ENCODE data around the gene CAMK1D. TPM values are rescaled to one million over a fixed set of nuclear protein-coding genes. Genes with fewer than 3 reads are reported as not detected.
"Not testable (repeated sequence)": the region's sequence is repeated elsewhere in the genome, so short reads cannot be mapped to it uniquely, and the experiment has no call there.

CAMK1D gene
- total and polyA plus RNA-seq, 10 of the 15 experiments (the other 5 are each of a cell fraction or from before 2014, with no cell fraction given), result 2.1 to 35.5 (median 14.7) TPM

GRCh38 chr10:12741360-12741804 is 392.0 kb downstream of the CAMK1D start (continued):
- no peak for TF ChIP-seq REST (IDR thresholded peaks at IDR 0.05; ENCODE audit: low read depth, low read length)
- TF ChIP-seq CHD1 (IDR thresholded peaks at IDR 0.05; ENCODE audit: low read depth, low read length), result no peak
- TF ChIP-seq CBX5 (IDR thresholded peaks at IDR 0.05; ENCODE audit: low read depth), result no peak
- TF ChIP-seq JUND (IDR thresholded peaks at IDR 0.05; ENCODE audit: low read depth, low read length), result no peak
- no peak for TF ChIP-seq CBFB (IDR thresholded peaks at IDR 0.05; ENCODE audit: low read depth)
- TF ChIP-seq ATF7 (IDR thresholded peaks at IDR 0.05; ENCODE audit: low read depth), result no peak
- no peak for TF ChIP-seq ZNF217 (IDR thresholded peaks at IDR 0.05)

GRCh38 chr10:12742771-12743170 is 393.4 kb downstream of the CAMK1D start:
- Histone ChIP-seq H3K4me1 (ENCODE audit: control insufficient read depth, insufficient read depth, low read length) (no peaks in the 10 kb centered on the region), H3K4me2 (ENCODE audit: control insufficient read depth, insufficient read depth) (no peak overlapping the region), H4K20me1 (ENCODE audit: control insufficient read depth, insufficient read depth) (no peaks in the 10 kb centered on the region), H3K4me3 (no peak overlapping the region), H3K36me3 (ENCODE audit: control insufficient read depth in 2 of 2, insufficient read depth in 2 of 2, low read length in 1 of 2) (no peaks in the 10 kb centered on the region), H3K27ac (ENCODE audit: control insufficient read depth, insufficient read depth) (no peak overlapping the region), H2AFZ (ENCODE audit: control insufficient read depth, low read depth, low read length) (no peak overlapping the region), H3K9ac (ENCODE audit: control insufficient read depth, insufficient read depth, low read length) (no peak overlapping the region), H3K79me2 (ENCODE audit: control insufficient read depth, insufficient read depth, low read length) (no peaks in the 10 kb centered on the region), H3K9me3 (replicated peaks; ENCODE audit: control insufficient read depth, insufficient read depth, low read length) (no peaks in the 10 kb centered on the region), H3K27me3 (replicated peaks in 1 of 2; ENCODE audit: control insufficient read depth in 2 of 2, insufficient read depth in 2 of 2, low read length in 1 of 2) (no peaks in the 10 kb centered on the region)
- TF ChIP-seq BCL11A (IDR thresholded peaks at IDR 0.05; ENCODE audit: low read depth, low read length) (no peak), SPI1 (IDR thresholded peaks at IDR 0.05; ENCODE audit: borderline replicate concordance, insufficient read depth, low read depth, low read length) (peak; percentile 73)
- no peak for FAIRE-seq
- RAD21 ChIA-PET (ENCODE audit: unreplicated experiment), result no interaction called here
- SMC1A ChIA-PET (ENCODE audit: uncharacterized antibody, unreplicated experiment), result no interaction called here
- BruUV-seq (replicated peaks), result no TSS peak
- intact Hi-C loops (cut with micrococcal nuclease; ENCODE audit: unreplicated experiment) (no loop called here), in situ Hi-C loops (cut with MboI) (no loop called here)
- POLR2A ChIA-PET, result no interaction called here
- CTCF ChIA-PET, result interaction anchor here (0.6 to 1.6 kb wide), 5 partner anchors 12 to 753 kb away, joined by 3 read pairs; no protein-coding TSS in a partner anchor
- ATAC-seq, result no peak
- WGBS (ENCODE audit: insufficient coverage, insufficient replicate concordance, low lambda C conversion rate, missing lambda C conversion rate), result 78% methylated on average over 10 of the region's 10 CpGs
- peak; percentile 7 for DNase-seq (ENCODE audit: low read depth, low spot score)

- BruUV-seq (replicated peaks); H3K4me1 ChIP-seq (ENCODE audit: control insufficient read depth, insufficient read depth, low read length); POLR2A ChIA-PET: not testable (repeated sequence)
These were observed 394.1 kb downstream of the CAMK1D start for GRCh38 chr10:12743466-12743865.

More at GRCh38 chr10:12743466-12743865, 394.1 kb downstream of the CAMK1D start:
- RAD21 ChIA-PET (ENCODE audit: unreplicated experiment); H3K9ac ChIP-seq (ENCODE audit: control insufficient read depth, insufficient read depth, low read length); SMC1A ChIA-PET (ENCODE audit: uncharacterized antibody, unreplicated experiment); H4K20me1 ChIP-seq (ENCODE audit: control insufficient read depth, insufficient read depth); CTCF ChIA-PET; H3K79me2 ChIP-seq (ENCODE audit: control insufficient read depth, insufficient read depth, low read length); H3K27ac ChIP-seq (ENCODE audit: control insufficient read depth, insufficient read depth); H3K4me3 ChIP-seq; in situ Hi-C loops (cut with MboI); H3K9me3 ChIP-seq (replicated peaks; ENCODE audit: control insufficient read depth, insufficient read depth, low read length); H3K4me2 ChIP-seq (ENCODE audit: control insufficient read depth, insufficient read depth); DNase-seq (ENCODE audit: low read depth, low spot score); ATAC-seq; H2AFZ ChIP-seq (ENCODE audit: control insufficient read depth, low read depth, low read length); H3K36me3 ChIP-seq (ENCODE audit: control insufficient read depth in 2 of 2, insufficient read depth in 2 of 2, low read length in 1 of 2); intact Hi-C loops (cut with micrococcal nuclease; ENCODE audit: unreplicated experiment); H3K27me3 ChIP-seq (replicated peaks in 1 of 2; ENCODE audit: control insufficient read depth in 2 of 2, insufficient read depth in 2 of 2, low read length in 1 of 2); FAIRE-seq: not testable (repeated sequence)
- WGBS (ENCODE audit: insufficient coverage, insufficient replicate concordance, low lambda C conversion rate, missing lambda C conversion rate), result 92% methylated on average over 3 of the region's 3 CpGs

Data from GM12878 (cell line).